ENCODE data around the gene S100A14. TPM values are rescaled to one million over a fixed set of nuclear protein-coding genes. Genes with fewer than 3 reads are reported as not detected.
"Not testable (repeated sequence)": the region's sequence is repeated elsewhere in the genome, so short reads cannot be mapped to it uniquely, and the experiment has no call there.

Gene S100A14
- total RNA-seq, 1 donor from 2014 or later, result 1,221 TPM

GRCh38 chr1:153588482-153588881 lies 27.6 kb downstream of the S100A14 start:
- no peaks in the 10 kb centered on the region for H3K36me3 ChIP-seq (ENCODE audit: control insufficient read depth, insufficient read depth, low read length)
- no peak for FAIRE-seq
- no peak for DNase-seq (ENCODE audit: low read depth)
- no peaks in the 10 kb centered on the region for H3K27me3 ChIP-seq (ENCODE audit: control insufficient read depth, insufficient read depth, low read length)
- TF ChIP-seq CTCF (IDR thresholded peaks at IDR 0.05; ENCODE audit: insufficient read depth, low read length, severe bottlenecking), result no peak
- no peak overlapping the region for H3K4me3 ChIP-seq (ENCODE audit: low read depth, low read length)

- not testable (repeated sequence) for FAIRE-seq; H3K27me3 ChIP-seq (ENCODE audit: control insufficient read depth, insufficient read depth, low read length); H3K4me3 ChIP-seq (ENCODE audit: low read depth, low read length); DNase-seq (ENCODE audit: low read depth); H3K36me3 ChIP-seq (ENCODE audit: control insufficient read depth, insufficient read depth, low read length)
Observed at GRCh38 chr1:153588033-153588432, 28.1 kb downstream of the S100A14 start.

GRCh38 chr1:153587314-153587713 lies 28.8 kb downstream of the S100A14 start:
- FAIRE-seq, result no peak
- no peak overlapping the region for H3K4me3 ChIP-seq (ENCODE audit: low read depth, low read length)
- no peaks in the 10 kb centered on the region for H3K27me3 ChIP-seq (ENCODE audit: control insufficient read depth, insufficient read depth, low read length)
- no peak for DNase-seq (ENCODE audit: low read depth)
- H3K36me3 ChIP-seq (ENCODE audit: control insufficient read depth, insufficient read depth, low read length), result no peaks in the 10 kb centered on the region
- TF ChIP-seq CTCF (IDR thresholded peaks at IDR 0.05; ENCODE audit: insufficient read depth, low read length, severe bottlenecking), result no peak

- no peaks in the 10 kb centered on the region for H3K36me3 ChIP-seq (ENCODE audit: control insufficient read depth, insufficient read depth, low read length)
- TF ChIP-seq CTCF (IDR thresholded peaks at IDR 0.05; ENCODE audit: insufficient read depth, low read length, severe bottlenecking), result no peak
- H3K4me3 ChIP-seq (ENCODE audit: low read depth, low read length), result no peak overlapping the region
- FAIRE-seq (no peak), DNase-seq (ENCODE audit: low read depth) (no peak)
- no peaks in the 10 kb centered on the region for H3K27me3 ChIP-seq (ENCODE audit: control insufficient read depth, insufficient read depth, low read length)
Observed at GRCh38 chr1:153586347-153586746, 29.8 kb downstream of the S100A14 start.

GRCh38 chr1:153585006-153585405 lies 31.1 kb downstream of the S100A14 start:
- TF ChIP-seq CTCF (IDR thresholded peaks at IDR 0.05; ENCODE audit: insufficient read depth, low read length, severe bottlenecking), result no peak
- DNase-seq (ENCODE audit: low read depth) (no peak), FAIRE-seq (no peak)
- H3K27me3 ChIP-seq (ENCODE audit: control insufficient read depth, insufficient read depth, low read length), result no peaks in the 10 kb centered on the region
- no peak overlapping the region for H3K4me3 ChIP-seq (ENCODE audit: low read depth, low read length)
- no peaks in the 10 kb centered on the region for H3K36me3 ChIP-seq (ENCODE audit: control insufficient read depth, insufficient read depth, low read length)

GRCh38 chr1:153583976-153584375 lies 32.1 kb downstream of the S100A14 start:
- no peak for TF ChIP-seq CTCF (IDR thresholded peaks at IDR 0.05; ENCODE audit: insufficient read depth, low read length, severe bottlenecking)
- no peak for FAIRE-seq
- Histone ChIP-seq H3K36me3 (ENCODE audit: control insufficient read depth, insufficient read depth, low read length) (no peaks in the 10 kb centered on the region), H3K4me3 (ENCODE audit: low read depth, low read length) (no peak overlapping the region), H3K27me3 (ENCODE audit: control insufficient read depth, insufficient read depth, low read length) (no peaks in the 10 kb centered on the region)
- DNase-seq (ENCODE audit: low read depth), result no peak

- not testable (repeated sequence) for H3K36me3 ChIP-seq (ENCODE audit: control insufficient read depth, insufficient read depth, low read length); FAIRE-seq; H3K4me3 ChIP-seq (ENCODE audit: low read depth, low read length); DNase-seq (ENCODE audit: low read depth); H3K27me3 ChIP-seq (ENCODE audit: control insufficient read depth, insufficient read depth, low read length)
Observed at GRCh38 chr1:153583514-153583913, 32.6 kb downstream of the S100A14 start.

GRCh38 chr1:153582836-153583235 lies 33.3 kb downstream of the S100A14 start:
- not testable (repeated sequence) for DNase-seq (ENCODE audit: low read depth); H3K36me3 ChIP-seq (ENCODE audit: control insufficient read depth, insufficient read depth, low read length); H3K27me3 ChIP-seq (ENCODE audit: control insufficient read depth, insufficient read depth, low read length); H3K4me3 ChIP-seq (ENCODE audit: low read depth, low read length); FAIRE-seq
